HG02938 (cell line): ENCODE measurements around the gene SMAD6.
"Not testable (repeated sequence)": the region's sequence is repeated elsewhere in the genome, so short reads cannot be mapped to it uniquely, and the experiment has no call there.

Experiments
- ATAC-seq: cut with Tn5 transposase; IDR thresholded peaks from one replicate; pipeline ENCODE4 v1.9.1; 2021; ENCODE audit warnings: mild to moderate bottlenecking, moderate library complexity; ENCODE audit not compliant: unreplicated experiment

Gene SMAD6

GRCh38 chr15:66674756-66675155 is 27.3 kb upstream of the SMAD6 start:
- ATAC-seq = no peak

GRCh38 chr15:66675446-66675845 is 26.6 kb upstream of the SMAD6 start:
- ATAC-seq = no peak

GRCh38 chr15:66677336-66677735 is 24.7 kb upstream of the SMAD6 start:
- ATAC-seq = no peak

DNA sequence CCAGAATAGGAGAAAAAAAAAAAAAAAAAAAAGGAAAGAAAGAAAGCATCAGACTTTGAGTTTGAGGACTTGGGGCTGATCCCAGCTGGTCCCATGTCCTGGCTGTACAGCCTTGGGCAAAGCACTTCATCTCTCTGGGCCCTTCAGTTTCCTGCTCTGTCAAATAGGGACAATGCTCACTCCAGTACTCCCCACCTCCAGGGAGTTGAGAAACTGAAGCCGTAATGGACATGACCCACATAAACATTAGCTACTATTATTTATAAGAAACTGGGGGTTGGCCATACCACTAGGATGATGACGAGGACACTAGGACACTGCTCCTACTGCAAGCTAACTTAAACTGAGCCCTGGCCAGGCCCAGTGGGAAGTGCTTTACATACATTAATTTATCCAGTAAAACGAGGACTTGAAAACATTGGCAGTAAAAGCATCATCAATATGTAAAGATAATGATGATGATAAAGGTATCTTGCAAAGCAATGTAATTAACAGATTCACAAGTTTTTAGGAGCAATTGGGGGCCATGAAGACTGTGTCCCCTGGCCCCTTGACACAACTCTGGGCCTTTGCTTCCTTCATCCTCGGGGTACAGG is 22.9 kb upstream of the SMAD6 start:
- no peak for ATAC-seq

DNA sequence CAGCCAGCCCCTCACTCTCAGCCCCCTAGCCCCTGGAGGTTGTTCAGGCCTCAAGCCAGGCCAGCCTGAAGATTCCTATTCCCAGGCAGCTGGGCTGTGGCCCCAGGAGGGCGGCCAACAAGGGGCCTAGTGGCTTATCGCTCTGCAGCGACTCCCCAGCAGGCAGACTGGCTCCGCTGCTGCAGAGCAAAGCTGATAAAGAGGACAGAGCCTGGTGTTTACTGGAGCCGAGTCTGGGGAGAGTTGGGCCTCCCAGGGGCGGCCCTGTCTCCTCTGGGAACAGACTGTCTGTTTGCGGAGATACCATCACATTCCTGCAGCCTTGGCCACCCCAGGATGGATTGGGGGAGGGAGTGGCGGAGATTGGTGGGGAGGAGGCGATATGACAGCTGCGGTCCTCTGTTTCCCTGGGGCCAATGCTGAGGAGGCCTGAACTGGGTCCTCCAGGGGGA is 22.4 kb upstream of the SMAD6 start:
- no peak for ATAC-seq

DNA sequence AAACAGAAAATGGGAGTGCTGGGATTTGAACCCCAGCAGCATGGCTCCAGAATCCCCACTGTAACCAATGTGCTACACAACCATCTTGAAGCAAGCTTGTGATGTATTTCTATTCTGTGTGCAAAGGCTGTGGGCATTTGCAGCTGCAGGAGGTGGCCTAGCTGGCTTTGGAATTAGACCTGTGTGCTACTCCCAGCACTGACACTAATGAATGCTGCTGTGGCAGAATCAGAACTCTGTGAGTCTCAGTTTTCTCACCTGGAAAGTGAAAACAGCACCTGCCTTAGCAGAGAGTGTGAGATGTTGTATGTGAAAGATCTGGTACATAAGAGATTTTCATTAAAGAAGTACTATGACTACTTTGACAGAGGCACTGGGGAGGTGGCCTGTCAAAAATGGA is 21.5 kb upstream of the SMAD6 start:
- no peak for ATAC-seq

DNA sequence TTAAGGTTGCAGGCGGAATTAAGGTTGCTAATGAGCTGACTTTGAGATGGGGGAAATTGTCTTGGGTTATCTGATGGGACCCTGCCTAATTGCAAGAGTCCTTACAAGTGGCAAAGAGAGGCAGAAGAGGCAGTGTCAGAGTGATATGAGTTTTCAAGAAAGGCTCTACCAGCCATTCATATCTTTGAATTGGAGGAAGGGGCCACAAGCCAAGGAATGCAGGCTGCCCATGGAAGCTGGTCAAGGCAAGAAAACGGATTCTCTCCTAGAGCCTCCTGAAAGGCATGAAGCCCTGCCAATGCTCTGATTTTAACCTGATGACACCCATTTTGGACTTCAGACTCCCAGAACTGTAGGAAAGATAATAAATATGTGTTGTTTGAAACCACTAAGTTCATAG is 20.6 kb upstream of the SMAD6 start:
- ATAC-seq = no peak

- ATAC-seq = no peak
Observed at GRCh38 chr15:66682246-66682645, 19.8 kb upstream of the SMAD6 start.

DNA sequence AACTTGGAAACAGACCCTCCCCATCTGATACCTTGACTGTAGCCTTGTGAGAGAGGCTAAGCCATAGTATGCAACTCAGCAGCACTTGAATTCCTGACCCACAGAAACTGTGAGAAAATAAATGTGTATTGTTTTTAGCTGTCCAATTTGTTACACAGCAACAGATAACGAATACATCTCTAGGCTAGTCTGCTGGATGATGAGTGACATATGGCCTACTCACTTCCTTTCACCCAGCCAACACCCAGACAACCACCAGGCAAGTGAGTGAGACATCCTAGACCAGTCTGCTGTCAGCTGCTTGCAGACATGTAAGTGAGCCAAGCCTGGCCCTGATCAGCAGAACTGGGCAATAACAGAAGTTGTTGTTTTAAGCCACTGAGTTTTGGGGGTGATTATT is 19.2 kb upstream of the SMAD6 start:
- ATAC-seq = no peak

DNA sequence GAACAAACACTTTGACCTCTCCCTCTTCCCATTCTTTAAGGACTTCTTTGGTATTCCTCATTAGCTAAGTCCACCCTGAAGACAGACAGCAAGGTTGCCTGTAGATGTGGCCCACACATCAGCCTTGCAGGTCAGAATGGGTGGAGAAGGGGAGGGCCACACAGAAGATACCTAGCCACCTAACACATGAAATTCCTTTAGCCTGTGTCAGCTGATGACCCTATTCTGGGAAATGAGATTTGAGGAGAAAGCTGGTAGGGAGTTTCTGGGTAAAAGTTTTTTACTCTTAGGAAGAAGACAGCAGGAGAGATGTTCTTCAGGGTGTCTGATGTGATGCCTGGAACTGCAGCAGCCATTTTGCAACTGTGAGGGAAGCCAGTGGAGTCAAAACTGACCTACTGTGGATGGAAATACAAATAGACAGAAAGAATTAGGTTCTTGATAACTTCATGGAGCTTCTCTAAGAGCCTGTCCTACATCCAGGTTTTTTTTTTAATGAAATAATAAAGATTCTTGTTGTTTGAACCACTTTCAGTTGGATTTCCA is 17.8 kb upstream of the SMAD6 start:
- ATAC-seq = no peak

GRCh38 chr15:66685638-66686150 is 16.3 kb upstream of the SMAD6 start:
- no peak for ATAC-seq

DNA sequence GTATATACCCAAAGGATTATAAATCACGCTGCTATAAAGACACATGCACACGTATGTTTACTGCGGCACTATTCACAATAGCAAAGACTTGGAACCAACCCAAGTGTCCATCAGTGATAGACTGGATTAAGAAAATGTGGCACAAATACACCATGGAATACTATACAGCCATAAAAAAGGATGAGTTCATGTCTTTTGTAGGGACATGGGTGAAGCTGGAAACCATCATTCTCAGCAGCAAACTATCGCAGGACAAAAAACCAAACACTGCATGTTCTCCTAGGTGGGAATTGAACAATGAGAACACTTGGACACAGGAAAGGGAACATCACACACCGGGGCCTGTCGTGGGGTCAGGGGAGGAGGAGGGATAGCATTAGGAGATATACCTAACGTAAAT is 11.1 kb upstream of the SMAD6 start:
- ATAC-seq = not testable (repeated sequence)

DNA sequence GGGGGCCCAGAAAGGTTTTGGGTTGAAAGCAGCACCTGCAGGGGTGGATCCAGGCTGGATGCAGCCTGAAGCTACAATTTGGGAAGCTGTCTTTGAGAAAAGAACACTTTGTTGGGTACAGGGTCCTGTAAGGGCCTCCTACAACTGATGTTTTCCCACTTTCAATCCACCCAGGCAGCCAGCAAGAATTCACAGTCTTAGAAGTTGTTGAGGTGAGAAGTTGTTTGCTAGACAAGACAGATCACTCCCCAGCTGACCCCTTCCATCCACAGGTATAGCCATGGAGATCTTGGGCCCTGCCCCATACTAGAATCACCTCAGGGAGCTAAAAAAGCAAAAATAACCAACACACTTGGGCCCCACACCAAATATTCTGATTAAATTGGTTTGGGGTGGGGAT is 10.3 kb upstream of the SMAD6 start:
- no peak for ATAC-seq

GRCh38 chr15:66692391-66692790 is 9.6 kb upstream of the SMAD6 start:
- ATAC-seq = no peak

DNA sequence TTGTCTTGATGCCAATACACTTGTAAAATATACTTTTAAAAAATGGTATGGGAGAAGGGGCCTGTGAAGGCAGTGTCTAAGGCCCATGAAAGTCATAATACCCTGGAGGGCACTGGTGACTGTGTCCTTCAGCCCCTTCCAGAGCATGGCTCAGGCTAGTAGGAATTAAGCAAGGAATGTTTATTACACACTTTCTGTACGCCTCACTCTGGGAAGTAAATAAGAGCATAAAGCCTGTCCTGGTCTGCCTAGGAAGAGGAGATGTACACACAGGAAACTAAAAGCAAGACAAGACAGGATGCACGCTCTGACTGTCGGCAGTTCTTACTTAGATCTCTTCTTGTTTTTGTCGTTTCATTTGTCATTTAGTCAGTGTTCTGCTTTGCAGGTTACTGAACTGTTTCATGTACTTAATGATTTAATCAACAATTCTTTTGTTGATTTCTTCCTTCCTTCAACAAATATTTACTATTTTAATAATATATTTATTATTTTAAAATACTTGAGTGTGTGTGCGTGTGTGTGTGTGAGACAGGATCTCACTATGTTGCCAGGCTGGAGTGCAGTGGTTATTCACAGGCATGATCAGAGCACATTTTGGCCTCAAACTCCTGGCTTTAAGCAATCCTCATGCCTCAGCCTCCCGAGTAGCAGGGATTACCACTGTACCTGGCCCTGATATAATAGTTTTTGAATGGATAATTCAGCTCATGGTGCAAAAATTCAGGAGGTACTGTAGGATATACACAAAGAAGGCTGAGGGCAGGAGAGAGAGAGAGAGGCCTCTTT is 9.0 kb upstream of the SMAD6 start:
- ATAC-seq = no peak

DNA sequence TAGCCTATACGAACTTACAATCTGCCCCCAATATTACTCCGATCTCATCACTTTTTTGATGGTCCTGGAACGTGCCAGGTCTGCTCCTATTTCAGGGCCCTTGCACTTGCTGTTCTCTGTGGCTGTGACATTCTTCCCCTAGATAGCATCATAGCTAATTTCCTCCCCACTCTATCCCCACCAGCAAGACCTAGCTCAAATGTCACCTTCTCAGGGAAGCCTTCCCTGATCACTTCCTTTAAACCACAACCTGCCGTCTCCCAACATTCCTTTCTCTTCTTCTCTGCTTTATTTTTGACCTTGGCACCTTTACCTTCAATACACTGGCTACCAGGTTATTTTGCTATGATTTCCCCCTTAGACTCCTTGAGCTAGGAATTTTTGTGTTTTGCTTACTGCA is 5.3 kb upstream of the SMAD6 start:
- no peak for ATAC-seq

GRCh38 chr15:66698318-66698961 is 3.6 kb upstream of the SMAD6 start:
- ATAC-seq = no peak

DNA sequence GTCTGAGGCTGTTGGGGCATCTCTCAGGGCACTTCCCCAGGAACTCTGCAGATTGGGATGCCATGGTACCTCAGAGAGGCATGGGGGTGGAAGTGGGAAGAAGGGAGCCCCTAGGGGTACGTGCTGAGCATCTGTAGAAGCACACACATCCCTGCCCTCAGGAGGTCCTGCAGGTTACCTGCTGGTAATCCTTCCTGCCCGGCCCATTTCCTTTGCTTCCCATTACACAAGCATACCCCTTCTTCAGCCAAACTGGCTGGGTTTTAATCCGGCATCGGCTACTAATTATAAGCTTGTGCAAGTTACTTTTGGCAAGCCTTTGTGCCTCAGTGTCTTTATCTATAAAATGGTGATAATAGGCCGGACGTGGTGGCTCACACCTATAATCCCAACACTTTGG is 3.1 kb upstream of the SMAD6 start:
- ATAC-seq = no peak

- ATAC-seq = no peak
Observed at GRCh38 chr15:66700412-66700801, 1.6 kb upstream of the SMAD6 start.

DNA sequence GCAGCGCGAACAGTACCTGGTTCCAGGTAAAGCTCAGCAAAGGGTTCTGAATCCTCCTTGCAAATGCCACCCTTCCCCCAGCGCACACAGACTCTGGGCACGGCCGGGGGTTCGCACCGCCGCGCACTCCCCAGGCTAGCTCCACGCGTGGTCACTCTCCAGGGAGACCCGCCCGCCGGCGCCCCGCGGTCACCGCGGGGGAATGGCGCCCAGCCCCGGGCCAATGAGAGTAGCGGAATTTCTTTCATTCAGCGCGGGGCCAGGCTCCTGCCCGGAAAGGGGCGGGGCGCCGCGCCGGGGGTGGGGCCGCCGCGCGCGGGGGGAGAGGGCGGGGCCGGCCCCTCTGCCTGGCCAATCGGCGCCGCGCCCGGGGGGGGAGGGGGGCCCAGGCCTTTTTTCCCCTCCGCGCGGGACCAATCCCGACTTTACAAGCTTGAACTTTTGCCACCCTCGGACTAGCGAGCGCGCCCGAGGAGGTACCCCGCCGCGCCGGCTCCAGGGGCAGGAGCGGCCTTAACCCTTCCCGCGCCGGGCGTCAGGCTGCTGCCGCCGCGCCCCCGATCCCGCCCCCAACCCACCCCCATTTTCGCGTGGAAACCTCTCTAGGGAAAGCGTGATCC is 1.1 kb upstream of the SMAD6 start:
- ATAC-seq = peak; percentile 46

- ATAC-seq = peak; percentile 28
Observed at GRCh38 chr15:66701422-66702034, 508 bp upstream of the SMAD6 start.
